Uterus (tissue), 2 donors: ENCODE results near the gene DMRTB1.

Source experiments
- POLR2A ChIP-seq, 2 donors: fragments of 450-650 bp; IDR thresholded peaks; one replicate each; pipeline ENCODE4 v1.6.1; 2016; ENCODE audit warnings: antibody characterized with exemption in 2 of 2, mild to moderate bottlenecking in 1 of 2, moderate library complexity in 1 of 2
- TF ChIP-seq, protein P1 (sequence below), 4 experiments: fragments of 200-600 bp in 2 of 4; fragments of 450-650 bp in 2 of 4; sonication (generic) in 2 of 4; IDR thresholded peaks; one replicate each; pipeline ENCODE4 v1.5.1; 2016 to 2019; ENCODE audit warnings: antibody characterized with exemption in 4 of 4, mild to moderate bottlenecking in 2 of 4, moderate library complexity in 1 of 4

DNA sequence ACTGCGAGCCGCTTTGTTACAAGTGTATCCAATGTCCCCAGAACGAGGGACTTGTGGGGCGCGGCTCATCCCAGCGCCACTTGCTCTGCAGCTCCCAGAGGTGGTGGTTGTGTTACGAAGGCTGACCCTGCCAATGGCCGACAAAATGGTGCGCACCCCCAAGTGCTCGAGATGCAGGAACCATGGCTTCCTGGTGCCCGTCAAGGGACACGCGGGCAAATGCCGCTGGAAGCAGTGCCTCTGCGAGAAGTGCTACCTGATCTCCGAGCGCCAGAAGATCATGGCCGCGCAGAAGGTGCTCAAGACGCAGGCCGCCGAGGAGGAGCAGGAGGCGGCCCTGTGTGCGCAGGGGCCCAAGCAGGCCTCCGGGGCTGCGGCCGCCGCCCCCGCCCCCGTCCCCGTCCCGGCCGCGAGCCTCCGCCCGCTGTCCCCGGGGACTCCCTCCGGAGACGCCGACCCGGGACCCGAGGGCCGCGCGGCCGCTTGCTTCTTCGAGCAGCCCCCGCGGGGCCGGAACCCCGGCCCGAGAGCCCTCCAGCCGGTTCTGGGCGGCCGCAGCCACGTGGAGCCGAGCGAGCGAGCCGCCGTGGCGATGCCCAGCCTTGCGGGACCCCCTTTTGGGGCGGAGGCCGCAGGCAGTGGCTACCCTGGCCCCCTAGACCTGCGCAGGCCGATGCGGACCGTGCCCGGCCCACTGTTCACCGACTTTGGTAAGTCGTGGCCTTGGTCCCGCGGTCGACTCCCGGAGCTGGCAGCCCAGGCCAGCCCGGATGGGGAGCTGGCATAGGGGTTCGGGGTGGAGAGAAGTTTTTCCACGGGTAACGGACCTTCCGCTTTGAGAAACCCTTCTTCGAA, at the start of gene DMRTB1:
- TF ChIP-seq, protein P1, sequence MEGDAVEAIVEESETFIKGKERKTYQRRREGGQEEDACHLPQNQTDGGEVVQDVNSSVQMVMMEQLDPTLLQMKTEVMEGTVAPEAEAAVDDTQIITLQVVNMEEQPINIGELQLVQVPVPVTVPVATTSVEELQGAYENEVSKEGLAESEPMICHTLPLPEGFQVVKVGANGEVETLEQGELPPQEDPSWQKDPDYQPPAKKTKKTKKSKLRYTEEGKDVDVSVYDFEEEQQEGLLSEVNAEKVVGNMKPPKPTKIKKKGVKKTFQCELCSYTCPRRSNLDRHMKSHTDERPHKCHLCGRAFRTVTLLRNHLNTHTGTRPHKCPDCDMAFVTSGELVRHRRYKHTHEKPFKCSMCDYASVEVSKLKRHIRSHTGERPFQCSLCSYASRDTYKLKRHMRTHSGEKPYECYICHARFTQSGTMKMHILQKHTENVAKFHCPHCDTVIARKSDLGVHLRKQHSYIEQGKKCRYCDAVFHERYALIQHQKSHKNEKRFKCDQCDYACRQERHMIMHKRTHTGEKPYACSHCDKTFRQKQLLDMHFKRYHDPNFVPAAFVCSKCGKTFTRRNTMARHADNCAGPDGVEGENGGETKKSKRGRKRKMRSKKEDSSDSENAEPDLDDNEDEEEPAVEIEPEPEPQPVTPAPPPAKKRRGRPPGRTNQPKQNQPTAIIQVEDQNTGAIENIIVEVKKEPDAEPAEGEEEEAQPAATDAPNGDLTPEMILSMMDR (IDR thresholded peaks at IDR 0.05): no peak
- TF ChIP-seq POLR2A (IDR thresholded peaks at IDR 0.05): no peak
